CD4-positive, alpha-beta T cell treated with Interleukin-12 subunit alpha and Interleukin-12 subunit beta, for 1 hour (primary cell): ENCODE results near the gene GPR137B.

ENCODE experiments used
- DNase-seq: peaks from one replicate; pipeline ENCODE4 v3.0.0-alpha.2; 2020

GPR137B gene

DNA sequence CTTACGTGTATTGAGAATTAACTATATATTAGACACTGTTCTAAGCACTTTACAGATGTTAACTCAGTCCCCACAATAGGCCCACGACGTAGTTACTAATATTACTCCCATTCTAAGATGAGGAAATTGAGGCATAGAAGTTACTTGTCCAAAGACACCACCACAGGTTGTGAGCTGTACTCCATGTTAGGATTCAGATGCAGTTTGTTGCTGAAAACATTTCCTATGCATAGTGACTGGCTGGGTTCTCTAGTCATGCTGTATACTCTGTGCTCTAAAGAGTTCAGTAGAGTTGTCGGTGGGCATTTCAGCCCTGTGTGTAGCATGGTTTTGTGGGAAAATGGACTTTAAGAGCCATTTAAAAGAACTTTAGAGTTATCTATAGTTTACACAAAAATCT is 65.2 kb downstream of the GPR137B start:
- DNase-seq: no peak

DNA sequence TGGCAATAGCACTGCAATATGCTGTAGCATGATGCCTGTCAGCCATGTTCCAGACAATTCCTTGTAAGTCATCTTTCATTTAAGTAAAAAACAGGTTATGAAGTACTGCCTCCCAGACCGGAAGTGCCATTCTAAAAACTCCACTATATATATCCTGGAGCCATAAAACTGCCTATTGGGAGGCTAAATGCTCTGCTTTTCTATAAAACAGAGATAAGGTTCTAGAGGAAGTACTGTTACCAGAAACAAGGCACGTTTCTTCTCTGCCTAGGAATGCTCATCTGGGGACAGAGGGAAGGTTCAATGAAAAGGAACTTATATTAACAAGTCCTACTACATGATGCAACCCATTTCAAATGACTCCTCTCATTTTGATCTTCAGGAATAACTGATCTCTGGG is 66.8 kb downstream of the GPR137B start:
- DNase-seq: no peak

DNA sequence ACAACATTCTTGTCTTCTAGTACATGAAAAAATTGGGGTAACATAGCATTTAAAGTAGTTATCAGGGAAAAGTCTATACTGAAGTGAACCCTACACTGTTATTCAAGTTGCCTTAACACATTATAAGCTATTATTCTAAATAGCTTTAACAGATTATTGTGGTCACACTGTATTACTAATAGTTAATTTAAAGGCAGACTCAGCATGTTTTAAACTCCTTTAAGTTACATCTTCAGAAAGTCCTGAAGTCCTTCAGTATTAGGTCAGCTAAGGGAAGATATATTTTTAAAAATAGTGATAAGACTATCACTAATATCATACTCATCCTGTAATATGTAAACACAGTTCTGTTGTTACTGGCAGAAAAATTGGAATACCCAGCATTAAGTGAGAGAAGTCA is 67.4 kb downstream of the GPR137B start:
- no peak for DNase-seq

DNA sequence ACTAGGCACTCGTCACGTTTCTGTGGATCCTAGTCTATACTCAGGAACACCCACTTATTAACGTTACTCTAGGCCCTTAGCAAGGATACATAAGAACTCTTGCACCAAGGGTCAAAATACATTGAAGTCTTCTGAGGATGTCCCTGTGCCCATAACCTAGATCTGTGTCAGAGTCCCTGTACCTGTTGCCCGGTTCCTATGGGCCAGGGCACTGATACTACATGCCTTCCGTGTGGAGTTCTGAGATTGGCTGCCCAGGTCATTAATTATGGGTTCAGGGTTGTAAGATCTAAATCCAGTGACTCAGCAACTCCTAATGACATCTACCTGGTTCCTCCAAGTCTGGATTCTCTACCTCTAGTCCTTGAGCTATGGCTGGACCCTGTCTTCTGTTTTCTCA is 69.5 kb downstream of the GPR137B start:
- DNase-seq: no peak

DNA sequence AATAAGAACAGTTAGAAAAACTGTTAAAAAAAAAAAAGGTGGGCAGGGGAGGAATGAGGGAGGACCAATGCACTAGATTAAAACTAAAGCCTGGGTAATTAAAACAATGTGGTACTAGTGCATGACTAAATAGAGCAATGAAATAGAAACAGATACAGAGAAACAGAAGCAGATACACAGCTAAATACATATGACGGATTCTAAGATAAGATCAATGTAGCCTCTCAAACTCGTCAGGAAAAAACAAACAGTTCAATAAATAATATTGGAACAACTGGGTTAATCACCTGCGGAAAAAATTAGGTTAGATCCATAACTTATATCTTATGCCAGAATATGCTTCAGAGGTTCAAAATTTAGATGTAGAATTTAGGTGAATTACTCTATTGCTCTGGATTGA is 71.2 kb downstream of the GPR137B start:
- no peak for DNase-seq

DNA sequence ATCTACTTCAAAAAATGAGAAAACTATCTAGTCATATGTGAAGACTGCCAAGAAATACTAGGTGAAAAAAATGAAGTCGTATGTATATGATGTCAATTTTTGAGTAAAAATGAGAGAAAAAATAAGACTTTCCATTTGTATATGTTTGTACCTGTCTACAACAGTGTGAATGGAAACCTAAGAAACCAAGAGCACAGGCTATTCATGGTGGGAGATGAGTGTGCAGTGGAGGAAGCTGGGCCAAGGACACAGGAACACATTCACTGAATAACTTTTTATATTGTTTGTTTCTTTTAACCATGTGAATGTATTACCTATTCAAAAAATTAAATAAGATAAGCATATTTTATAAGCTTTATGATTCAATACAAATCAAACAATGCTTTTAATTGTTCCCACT is 72.4 kb downstream of the GPR137B start:
- no peak for DNase-seq

DNA sequence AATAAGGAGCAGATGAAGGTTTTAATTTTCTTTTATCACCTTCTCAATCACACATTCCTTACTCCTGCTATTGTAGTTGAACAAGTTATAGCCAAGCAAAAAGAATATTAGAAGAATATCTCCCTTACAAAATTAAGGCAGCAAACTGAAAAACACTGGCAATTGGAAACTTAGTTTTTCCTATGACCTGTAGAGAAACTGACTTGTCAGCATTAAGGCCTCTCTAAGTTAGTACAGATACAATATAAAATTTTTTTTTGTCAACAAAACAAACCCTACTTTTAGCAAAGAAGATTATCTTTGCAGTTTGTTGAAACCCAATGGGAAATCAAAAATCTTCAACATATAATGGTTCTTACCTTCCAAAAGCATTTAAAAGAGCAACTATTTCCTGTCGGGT is 78.1 kb downstream of the GPR137B start:
- no peak for DNase-seq

DNA sequence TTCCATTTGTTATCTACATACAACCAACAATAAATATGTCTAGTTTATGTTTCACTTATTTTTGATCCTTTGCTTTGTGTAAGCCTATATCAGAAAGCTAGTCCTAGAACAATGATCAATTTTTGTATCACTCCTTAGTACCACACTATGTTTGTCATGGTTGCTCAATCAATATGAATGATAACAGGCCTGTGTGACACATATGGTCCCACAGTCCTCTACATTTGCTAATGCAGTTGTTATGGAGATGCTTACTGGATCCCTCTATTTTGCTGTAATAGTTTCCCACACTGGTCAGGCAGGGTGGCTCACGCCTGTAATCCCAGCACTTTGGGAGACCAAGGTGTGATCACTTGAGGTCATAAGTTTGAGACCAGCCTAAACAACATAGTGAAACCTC is 80.3 kb downstream of the GPR137B start:
- no peak for DNase-seq

DNA sequence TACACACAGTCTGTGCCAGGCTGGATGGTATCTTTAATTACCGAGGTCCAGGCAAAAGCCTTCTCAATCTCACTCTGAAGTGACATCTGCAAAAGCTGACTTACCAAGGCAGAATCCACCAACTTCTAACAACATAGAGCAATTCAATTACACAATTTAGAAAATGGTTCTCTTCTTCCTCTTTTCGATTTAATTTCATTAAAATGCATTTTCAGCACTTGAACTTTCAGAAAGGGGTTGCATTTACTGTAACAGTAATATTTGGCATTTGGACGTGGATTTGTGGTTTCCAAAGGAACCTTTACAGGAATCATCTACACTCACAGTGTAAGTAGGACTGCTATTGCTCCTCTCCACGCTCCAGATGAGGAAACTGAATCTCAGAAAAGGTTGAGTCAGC is 86.1 kb downstream of the GPR137B start:
- no peak for DNase-seq

DNA sequence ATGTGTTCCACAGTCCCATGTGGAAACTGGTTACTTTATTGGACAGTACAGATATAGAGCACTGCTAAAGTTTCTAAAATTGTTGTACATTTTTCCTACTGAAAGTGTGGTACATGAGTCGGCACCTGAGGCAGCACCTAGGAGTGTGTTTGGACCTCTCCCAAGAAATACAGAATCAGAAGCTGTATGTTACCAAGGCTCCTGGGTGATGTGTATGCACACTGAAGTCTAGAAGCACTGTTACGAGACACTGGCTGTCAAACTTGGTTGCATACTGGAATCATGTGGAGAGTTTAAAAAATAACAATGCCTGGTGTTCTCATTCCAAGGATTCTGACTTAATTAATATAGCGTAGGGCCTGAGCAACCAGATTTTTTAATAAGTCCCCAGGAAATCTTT is 92.8 kb downstream of the GPR137B start:
- DNase-seq: no peak

DNA sequence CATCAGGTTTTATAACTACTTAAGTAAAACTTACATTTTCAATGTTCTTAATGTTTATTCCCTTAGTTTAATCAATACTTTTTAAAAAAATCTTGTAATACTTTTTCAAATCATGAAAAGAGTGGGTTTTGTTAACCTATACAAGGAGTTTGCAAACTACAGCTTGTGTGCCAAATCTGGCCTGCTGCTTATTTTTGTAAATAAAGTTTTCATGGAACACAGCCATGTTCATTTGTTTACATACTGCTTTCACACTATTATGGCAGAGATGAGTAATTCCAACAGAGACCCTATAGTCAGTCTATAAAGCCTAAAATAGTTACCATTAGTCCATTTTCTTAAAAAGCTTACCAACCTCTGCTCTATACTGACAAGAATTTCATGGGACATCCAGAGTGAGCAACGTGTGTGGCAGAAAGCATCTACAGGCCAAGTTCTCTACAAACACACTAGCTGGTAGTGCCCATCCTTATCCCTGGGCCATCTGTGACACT is 96.8 kb downstream of the GPR137B start:
- DNase-seq: no peak

DNA sequence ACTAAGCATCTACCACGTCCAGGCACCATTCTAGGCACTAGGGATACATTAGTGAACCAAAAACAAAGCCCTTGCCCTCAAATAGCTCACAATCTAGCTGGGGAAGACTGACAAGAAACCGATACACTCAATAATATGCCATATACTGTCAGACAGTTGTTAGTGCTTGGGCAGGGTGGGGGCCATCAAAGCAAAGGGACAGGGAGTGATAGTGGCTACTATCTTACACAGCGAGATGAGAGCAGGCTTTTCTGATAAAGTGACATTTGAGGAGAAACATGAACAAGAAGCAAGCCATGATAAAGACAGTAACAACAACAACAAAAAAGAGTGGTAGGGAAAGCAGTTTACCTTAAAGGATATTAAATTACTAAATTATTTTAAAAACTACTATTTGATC is 98.3 kb downstream of the GPR137B start:
- DNase-seq: no peak

DNA sequence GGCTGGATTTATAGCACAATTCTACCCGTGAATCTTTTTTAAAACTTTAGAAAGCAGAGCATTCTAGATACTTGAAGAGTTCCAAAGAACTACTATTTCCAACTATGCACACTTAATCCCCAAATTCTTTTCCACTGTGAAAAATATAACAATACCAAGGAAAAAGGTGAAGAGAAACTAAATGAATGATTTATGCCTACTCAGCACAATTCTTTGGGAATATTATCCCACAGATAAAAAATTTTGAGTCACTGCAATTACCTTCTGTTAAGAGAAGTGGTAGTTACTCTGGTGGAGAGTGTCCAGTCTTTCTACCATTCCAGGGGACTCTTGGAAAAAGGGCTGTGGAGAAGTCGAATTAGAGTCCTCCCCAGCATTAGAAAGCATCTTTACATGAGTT is 100.2 kb downstream of the GPR137B start:
- no peak for DNase-seq

DNA sequence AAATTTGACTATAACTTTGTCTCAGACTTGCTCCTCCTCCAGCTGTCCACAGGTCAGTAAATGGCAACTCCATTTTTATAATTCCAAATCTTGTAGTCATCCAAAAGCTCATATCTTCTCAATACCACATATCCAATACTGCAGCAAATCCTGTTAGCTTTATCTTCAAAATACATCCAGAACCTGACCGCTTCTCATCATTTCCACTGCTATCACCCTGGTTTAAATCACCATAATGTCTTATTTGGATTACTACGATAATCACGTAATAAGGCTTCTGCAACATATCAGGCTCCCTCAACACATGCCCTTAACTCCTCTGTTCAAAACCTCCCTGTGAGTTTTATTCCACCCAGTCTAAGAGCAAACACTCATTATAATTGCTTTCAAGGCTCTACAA is 104.9 kb downstream of the GPR137B start:
- DNase-seq: no peak

DNA sequence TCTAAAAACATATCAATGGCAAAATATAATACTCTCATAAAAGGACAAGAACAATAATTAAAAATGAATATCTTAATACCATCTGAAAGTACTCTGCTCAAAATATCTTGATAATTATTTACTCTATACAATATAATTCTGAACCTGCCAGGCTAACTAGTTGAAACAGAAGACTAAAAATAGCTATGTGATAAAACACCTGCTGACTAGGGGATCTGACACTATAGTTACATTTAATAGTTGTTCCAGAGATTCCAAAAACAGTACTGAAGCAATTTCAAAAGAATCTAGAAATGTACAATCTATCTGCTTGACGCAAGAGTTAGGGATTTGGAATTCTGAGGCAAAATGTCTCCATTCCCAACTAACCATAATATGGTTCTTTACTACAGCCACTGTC is 109.2 kb downstream of the GPR137B start:
- DNase-seq: no peak

DNA sequence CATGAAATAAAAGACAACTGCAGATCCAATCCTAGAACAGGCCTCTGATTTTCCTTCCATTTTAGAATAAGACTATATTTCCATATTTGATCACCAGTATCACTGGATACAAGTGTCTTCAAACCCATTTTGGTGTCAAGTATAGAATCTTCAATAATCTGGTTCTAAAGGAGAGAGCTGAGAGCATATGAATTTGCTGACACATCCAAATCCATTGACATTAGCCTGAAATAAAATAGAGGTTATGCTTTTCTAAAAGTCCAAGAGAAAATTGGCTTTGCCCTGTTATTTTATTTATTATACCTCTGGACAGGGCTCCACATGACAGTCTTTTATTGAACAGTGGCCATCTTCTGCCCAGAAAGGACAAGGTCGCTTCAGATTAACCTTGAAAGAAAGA is 110.8 kb downstream of the GPR137B start:
- no peak for DNase-seq

DNA sequence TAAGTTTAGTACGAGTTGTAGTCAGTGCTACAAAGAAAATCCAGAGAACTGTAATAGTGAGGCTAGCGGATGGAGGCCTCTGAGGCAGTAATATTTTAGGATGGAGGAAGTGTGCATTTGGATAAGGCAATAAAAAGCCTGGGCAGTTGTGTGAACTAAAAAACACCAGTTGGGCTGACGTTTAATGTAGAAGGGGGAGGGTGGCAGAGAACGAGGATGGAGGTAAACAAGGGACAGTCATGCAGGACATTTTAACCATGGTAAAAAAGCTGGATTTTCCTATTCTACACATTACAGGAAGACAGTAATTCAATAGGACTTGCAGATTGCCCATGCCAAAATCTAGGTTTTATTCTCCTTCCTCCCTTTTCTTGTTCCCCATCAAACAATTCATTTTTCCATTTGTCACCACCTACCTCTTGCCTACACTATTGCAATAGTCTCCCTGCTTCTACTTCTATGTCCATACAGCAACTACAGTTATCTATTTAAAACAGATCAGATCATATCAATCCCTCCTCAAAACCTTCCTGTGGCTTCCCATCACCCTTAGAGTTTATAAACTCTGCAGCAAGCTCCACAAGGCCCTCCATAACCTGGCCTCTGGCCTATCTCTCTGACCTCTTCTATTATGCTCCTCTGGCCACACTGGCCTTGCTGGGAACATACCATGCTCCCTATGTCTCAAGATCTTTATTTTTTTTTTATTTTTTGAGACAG is 111.7 kb downstream of the GPR137B start:
- DNase-seq: no peak

DNA sequence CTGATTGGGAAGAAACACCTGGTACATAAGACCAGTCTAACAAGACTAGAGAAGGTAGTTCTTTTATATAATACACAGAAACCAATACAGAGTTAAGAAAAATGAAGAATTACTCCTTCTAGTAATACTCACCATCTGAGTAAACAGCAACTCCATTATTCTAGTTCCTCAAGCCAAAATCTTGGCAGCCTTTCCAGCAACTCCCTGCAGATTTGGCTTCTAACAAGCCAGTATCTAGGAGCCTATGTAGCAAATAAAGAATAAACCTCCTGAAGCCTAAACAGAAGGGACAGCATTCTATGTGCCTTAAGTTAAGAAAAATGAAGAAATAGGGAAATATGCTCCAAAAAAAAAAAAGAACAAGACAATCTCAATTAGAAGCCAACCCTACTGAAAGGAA is 114.9 kb downstream of the GPR137B start:
- DNase-seq: no peak

DNA sequence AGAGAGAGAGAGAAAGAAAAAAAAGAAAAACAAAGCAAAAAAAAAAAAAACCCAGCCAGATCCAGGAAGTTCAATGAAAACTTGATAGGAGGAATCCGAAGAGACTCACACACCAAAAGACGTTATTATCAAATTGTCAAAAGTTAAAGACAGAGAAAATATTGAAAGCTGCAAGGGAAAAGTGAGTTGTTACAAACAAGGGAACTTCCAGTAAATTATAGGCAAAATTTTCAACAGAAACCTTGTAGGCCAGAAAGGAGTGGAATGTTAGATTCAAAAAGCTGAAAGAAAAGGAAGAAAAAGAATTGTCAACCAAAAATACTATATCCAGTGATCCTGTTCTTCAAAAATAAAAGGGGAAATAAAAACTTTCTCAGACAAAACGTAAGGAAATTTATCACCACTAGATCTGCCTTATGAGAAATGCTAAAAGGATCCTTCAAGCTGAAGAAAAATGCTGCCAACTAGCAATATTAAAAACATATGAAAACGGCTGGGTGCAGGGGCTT is 115.8 kb downstream of the GPR137B start:
- no peak for DNase-seq
